Activated CD8-positive, alpha-beta T cell treated with anti-CD3 and anti-CD28 coated beads for 36 hours (primary cell): Measurements from ENCODE around the gene KXD1. TPM values are rescaled to one million over a fixed set of nuclear protein-coding genes. Genes with fewer than 3 reads are reported as not detected.

Experiments used
- ATAC-seq: fragments of 200-7000 bp; cut with Tn5 transposase; one replicate; pipeline ENCODE4 v1.10.0; 2021; ENCODE audit warnings: mild to moderate bottlenecking, moderate library complexity
- CTCF ChIA-PET: fragments of 350-600 bp; sonication (Branson Sonifier 250); formaldehyde crosslinking; loops from one replicate; lab custom pipeline; 2021; ENCODE audit warnings: antibody characterized with exemption; lab: Charles Lee
- POLR2A ChIA-PET: fragments of 350-600 bp; sonication (Branson Sonifier 250); formaldehyde crosslinking; loops from one replicate; lab custom pipeline; 2021; ENCODE audit warnings: antibody characterized with exemption; lab: Charles Lee
- DNase-seq: peaks from one replicate; pipeline ENCODE4 v3.0.0-alpha.2; 2020
- H3K27ac Mint-ChIP-seq: one replicate; pipeline ENCODE4 v1.8.0; 2021; ENCODE audit warnings: mild to moderate bottlenecking, mixed read lengths
- H3K27me3 Mint-ChIP-seq: one replicate; pipeline ENCODE4 v1.8.0; 2021; ENCODE audit warnings: mixed read lengths
- H3K36me3 Mint-ChIP-seq: one replicate; pipeline ENCODE4 v1.8.0; 2021; ENCODE audit warnings: low read depth, mixed read lengths
- H3K4me1 Mint-ChIP-seq: one replicate; pipeline ENCODE4 v1.8.0; 2021; ENCODE audit warnings: low read depth, mixed read lengths
- H3K4me3 Mint-ChIP-seq: one replicate; pipeline ENCODE4 v1.8.0; 2021; ENCODE audit warnings: mild to moderate bottlenecking, moderate library complexity, mixed read lengths
- H3K9me3 Mint-ChIP-seq: one replicate; pipeline ENCODE4 v1.8.0; 2021; ENCODE audit warnings: mixed read lengths
- CTCF ChIP-seq: fragments of 200-600 bp; IDR thresholded peaks from one replicate; pipeline ENCODE4 v1.8.0; 2022; ENCODE audit warnings: antibody characterized with exemption, mild to moderate bottlenecking
- intact Hi-C: fragments of 100-400 bp; cut with micrococcal nuclease; formaldehyde crosslinking; loops from one replicate; pipeline ENCODE4 v1.10.0; 2022
- total RNA-seq, 2 experiments: library from RNA; stranded (reverse); gene quantifications; one replicate each; pipeline ENCODE4 v1.2.3, GENCODE V29; 2021

KXD1 gene
- total RNA-seq, 2 experiments from 2014 or later, result 137 to 142 TPM

- intact Hi-C loops, result no loop called here
- H3K9me3 Mint-ChIP-seq, result no peaks in the 10 kb centered on the region
- no peak for ATAC-seq
- ChIA-PET POLR2A (interaction anchor here (3.1 kb wide), 1 partner anchor 30 kb away, joined by 25 read pairs; the partner anchor contains the start of gene UBA52), CTCF (interaction anchor here (1.2 to 1.7 kb wide), 2 partner anchors 18 to 153 kb away, joined by 3 to 4 read pairs; no protein-coding TSS in a partner anchor)
- H3K27ac Mint-ChIP-seq, result peak overlapping the region; percentile 94
- H3K27me3 Mint-ChIP-seq, result no peaks in the 10 kb centered on the region
- H3K4me1 Mint-ChIP-seq, result peaks cover 22% of the 10 kb centered on the region
- peaks cover 36% of the 10 kb centered on the region for H3K36me3 Mint-ChIP-seq
- no peak for TF ChIP-seq CTCF
- peak; percentile 19 for DNase-seq
- H3K4me3 Mint-ChIP-seq, result peak overlapping the region; percentile 90
Measured at GRCh38 chr19:18541258-18541991, 16.2 kb upstream of the KXD1 start.

GRCh38 chr19:18541992-18542940 is 15.4 kb upstream of the KXD1 start:
- peaks cover 29% of the 10 kb centered on the region for H3K36me3 Mint-ChIP-seq
- no peaks in the 10 kb centered on the region for H3K9me3 Mint-ChIP-seq
- ChIA-PET POLR2A (interaction anchor here (0.8 to 3.1 kb wide), 4 partner anchors 15 to 260 kb away, joined by 3 to 25 read pairs (median 4); partner anchors contain the start of gene UBA52), CTCF (interaction anchor here (1.2 to 1.7 kb wide), 2 partner anchors 19 to 154 kb away, joined by 3 to 4 read pairs; no protein-coding TSS in a partner anchor)
- no peak for TF ChIP-seq CTCF
- H3K4me3 Mint-ChIP-seq, result peak overlapping the region; percentile 90
- peak overlapping the region; percentile 94 for H3K27ac Mint-ChIP-seq
- DNase-seq (peak; percentile 36), ATAC-seq (no peak)
- intact Hi-C loops, result no loop called here
- peaks cover 22% of the 10 kb centered on the region for H3K4me1 Mint-ChIP-seq
- H3K27me3 Mint-ChIP-seq, result no peaks in the 10 kb centered on the region

- ChIA-PET POLR2A (interaction anchor here (0.7 to 3.1 kb wide), 14 partner anchors 11 to 261 kb away, joined by 3 to 25 read pairs (median 4); partner anchors contain the start of genes KXD1, REX1BD and UBA52), CTCF (interaction anchor here (1.1 to 2.3 kb wide), 7 partner anchors 13 to 155 kb away, joined by 3 to 13 read pairs (median 4); partner anchors contain the start of gene KXD1)
- no peaks in the 10 kb centered on the region for H3K9me3 Mint-ChIP-seq
- H3K27me3 Mint-ChIP-seq, result no peaks in the 10 kb centered on the region
- intact Hi-C loops, result no loop called here
- peak within 1 kb of the TSS; percentile 98 for H3K27ac Mint-ChIP-seq
- H3K4me1 Mint-ChIP-seq, result peaks cover 22% of the 10 kb centered on the region
- TF ChIP-seq CTCF, result no peak
- ATAC-seq, result peak; percentile 96
- DNase-seq, result peak; percentile 97
- H3K36me3 Mint-ChIP-seq, result peaks cover 20% of the 10 kb centered on the region
- H3K4me3 Mint-ChIP-seq, result peak within 1 kb of the TSS; percentile 90
Measured at GRCh38 chr19:18542941-18543813, 14.5 kb upstream of the KXD1 start, which contains the start of gene FKBP8. FKBP8 (minus strand) TSS chr19:18543573; CDS start chr19:18541970, 1,603 bp downstream.

- DNase-seq (peak; percentile 91), ATAC-seq (peak; percentile 90)
- intact Hi-C loops, result no loop called here
- TF ChIP-seq CTCF, result no peak
- ChIA-PET POLR2A (interaction anchor here (0.7 to 3.1 kb wide), 16 partner anchors 10 to 97 kb away, joined by 3 to 25 read pairs (median 4); partner anchors contain the start of genes ELL, KXD1, REX1BD and UBA52), CTCF (interaction anchor here (1.1 to 2.3 kb wide), 8 partner anchors 9 to 94 kb away, joined by 3 to 13 read pairs (median 6); partner anchors contain the start of genes KXD1 and UBA52)
- peaks cover 22% of the 10 kb centered on the region for H3K4me1 Mint-ChIP-seq
- H3K9me3 Mint-ChIP-seq, result no peaks in the 10 kb centered on the region
- H3K27ac Mint-ChIP-seq, result peak overlapping the region; percentile 98
- H3K4me3 Mint-ChIP-seq, result peak overlapping the region; percentile 90
- no peaks in the 10 kb centered on the region for H3K27me3 Mint-ChIP-seq
- peaks cover 16% of the 10 kb centered on the region for H3K36me3 Mint-ChIP-seq
Measured at GRCh38 chr19:18543814-18544475, 13.7 kb upstream of the KXD1 start.
